NCI-H2081 (cell line): Measurements from ENCODE around the gene LRIG1.

Source experiments
- DNase-seq, 2 experiments: peaks; one replicate each; lab custom pipeline; 2025; lab: John Stamatoyannopoulos, UW

Gene LRIG1

DNA sequence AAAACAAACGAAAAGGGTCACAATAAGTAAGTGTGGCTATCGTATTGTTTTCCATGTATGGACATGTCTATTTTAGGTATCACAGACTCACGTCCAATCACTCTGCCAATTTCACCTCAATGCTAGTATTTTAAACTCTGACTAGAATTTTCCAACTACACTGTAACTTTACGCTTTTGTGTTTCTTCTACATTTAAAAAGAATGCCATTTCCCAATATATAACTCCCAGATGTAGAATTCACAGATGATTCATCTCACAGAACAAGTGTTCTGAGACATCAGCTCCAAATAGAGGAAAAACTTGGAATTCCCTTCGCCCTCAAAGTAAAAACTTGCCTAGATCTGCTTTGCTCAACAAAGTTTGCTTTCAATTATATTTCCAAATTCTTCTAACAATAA lies 14.2 kb downstream of the LRIG1 start:
- DNase-seq = no peak

GRCh38 chr3:66486202-66486601 lies 14.6 kb downstream of the LRIG1 start:
- DNase-seq = no peak

DNA sequence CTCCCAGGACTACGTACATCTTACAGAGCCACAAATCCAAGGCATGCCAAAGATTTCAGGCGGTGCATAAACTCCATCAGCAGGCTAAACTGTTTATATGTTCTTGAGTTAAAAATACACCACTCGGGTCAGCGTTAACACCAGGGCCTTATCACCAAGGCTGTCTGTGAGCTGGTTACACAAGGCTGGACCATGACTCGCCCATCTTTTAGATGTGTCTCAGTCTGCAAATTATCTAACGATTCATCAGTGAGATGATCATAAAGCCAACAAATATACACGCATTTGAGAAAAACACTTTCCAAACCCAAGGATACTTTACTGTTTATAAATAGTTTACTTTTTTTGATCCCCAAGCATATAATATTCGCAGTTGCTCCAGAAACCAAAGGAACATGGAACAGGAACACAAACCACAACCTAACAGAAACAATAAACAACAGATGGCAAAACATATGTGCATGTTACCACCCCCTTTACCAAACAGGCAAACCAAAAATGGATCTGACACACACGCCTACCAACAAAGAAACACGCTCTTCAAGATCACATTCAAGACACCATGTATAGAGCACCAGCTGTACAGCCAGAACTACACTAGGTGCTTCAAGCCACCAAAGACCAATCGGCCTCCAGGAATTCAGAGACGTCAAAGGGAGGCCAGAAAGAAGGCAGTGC lies 15.4 kb downstream of the LRIG1 start:
- DNase-seq = no peak

DNA sequence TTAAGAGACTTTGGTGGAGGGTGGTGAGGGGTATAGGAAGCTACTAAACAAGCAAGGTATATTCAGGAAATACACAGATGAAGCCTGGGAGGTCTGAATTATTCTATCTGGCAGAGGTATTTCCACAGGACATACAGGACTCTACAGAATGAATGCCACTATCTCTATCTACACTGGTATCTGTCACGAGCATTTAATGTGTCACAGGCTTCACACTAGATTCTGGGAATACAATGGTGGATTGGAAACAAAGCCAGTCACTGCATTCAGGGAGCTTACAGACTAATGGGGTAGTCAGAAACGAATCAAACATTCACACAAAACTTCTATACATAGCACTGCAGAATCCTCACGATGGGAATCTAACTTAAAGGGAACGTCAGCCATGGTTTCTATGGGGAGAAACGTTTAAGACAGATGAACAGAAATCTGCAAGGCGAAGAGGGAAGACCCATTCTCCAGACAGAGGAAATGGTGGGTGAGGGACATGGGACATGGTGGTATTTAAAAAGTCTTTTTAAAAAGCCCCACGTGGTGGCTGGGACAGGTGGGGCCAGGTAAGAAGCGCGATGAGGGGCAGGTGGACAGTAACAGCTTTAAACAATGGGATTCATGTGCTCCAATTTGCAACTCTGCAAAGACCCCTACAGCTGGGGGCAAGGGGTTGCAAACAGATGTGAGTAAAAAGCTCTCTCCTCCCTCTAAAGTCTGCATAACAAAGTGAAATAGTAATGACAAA lies 16.5 kb downstream of the LRIG1 start:
- no peak for DNase-seq

GRCh38 chr3:66483409-66483906 lies 17.4 kb downstream of the LRIG1 start:
- no peak for DNase-seq

DNA sequence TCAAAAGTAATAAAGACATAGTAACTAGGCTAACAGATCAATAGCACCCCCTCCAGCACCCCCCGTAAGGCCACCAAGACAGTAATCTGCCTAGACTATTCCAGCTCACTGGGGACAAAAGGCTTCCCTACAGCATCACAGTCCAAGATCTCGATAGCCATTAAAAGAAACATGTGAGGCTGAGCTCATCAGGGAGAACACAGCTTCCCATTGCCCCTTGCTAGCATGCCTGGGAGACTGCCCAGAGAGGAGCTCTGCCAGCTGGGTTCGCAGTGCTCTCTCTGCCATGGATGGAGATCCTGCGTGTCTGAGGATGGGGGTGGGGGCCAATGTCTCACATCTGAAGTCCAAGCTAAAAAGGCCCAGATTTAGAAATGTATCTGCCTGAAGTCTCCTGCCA lies 17.8 kb downstream of the LRIG1 start:
- DNase-seq = no peak

- DNase-seq = no peak
Measured at GRCh38 chr3:66482018-66482404, 18.8 kb downstream of the LRIG1 start.

GRCh38 chr3:66481071-66482017 lies 19.5 kb downstream of the LRIG1 start:
- no peak for DNase-seq

DNA sequence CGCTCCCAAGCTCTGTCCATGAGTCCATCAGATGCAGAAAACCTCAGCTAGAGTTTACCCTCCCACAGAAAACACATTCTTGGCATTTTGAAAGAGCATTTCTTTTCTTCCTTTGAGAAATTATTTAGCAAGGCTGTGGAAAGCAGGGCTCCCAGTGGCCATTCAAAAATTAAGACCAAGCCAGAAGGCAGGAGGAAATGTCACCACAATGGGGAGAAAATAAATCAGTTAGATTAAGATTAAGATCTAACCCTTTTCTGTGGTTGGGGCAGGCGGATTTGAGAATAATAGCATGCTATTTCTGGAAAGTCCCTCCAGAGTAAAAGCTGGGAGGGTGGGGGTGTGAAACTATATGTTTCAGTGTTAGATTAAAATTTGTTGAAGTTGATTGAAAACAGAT lies 20.2 kb downstream of the LRIG1 start:
- no peak for DNase-seq

DNA sequence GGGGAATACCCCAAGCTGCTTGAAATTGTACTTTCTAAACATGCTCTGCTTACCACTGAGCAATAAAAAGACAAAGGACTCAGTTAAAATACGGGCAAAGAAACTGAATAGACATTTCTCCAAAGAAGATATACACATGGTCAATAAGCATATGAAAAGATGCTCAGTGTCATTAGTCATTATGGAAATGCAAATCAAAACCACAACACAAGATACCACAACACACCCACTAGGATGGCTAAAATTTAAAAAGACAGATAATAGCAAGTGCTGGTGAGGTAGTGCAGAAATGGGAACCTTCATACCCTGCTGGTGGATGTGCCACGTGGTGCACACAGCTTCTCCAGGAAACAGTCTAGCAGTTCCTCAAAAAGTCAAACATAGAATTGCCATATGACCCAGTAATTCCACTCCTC lies 21.3 kb downstream of the LRIG1 start:
- DNase-seq = no peak

- DNase-seq = peak in 1 of 2 experiments; percentile 10
Measured at GRCh38 chr3:66478960-66479359, 21.9 kb downstream of the LRIG1 start.

DNA sequence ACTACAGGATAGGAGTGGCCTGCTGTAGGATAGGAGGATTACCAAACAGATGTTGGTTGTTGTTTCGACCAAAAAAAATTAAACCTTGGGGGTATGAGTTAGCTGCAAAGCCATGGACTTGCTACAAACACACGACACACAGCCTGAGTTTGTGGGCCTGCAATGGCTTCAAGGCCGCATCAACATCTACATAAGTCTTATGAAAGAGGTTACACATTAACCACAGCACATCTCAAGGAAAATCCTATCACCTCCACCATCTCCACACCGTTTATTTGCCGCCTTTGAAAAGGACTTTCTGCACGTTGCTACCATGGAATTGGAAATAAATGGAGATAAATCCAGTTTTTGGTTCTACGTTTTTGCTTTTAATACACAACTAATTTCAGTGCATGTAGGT lies 23.0 kb downstream of the LRIG1 start:
- DNase-seq = no peak

DNA sequence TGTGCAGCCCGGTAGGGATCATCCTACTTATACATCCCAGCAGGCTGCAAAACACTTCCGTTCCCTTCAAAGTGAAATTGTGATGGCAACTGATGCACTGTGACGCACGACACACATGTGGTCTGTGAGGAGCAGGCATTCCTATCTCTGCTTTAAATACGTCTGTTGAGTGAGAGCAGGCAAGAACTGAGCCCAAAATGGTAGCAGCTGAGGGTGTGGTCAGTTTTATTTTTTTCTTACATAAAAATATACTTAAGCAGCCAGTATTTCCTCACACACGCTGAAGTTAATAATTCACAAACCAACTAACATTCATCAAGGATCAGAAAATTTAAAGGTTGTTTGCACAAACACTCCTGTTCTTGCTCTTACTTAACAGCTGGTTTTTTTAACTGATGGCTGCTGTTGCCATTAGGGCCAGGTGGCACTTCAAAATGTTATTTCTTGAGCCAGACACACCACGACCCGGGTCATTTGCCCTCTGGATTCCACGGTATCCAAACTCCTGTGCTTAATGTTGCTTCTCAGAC lies 23.9 kb downstream of the LRIG1 start:
- DNase-seq = no peak

GRCh38 chr3:66475386-66476020 lies 25.3 kb downstream of the LRIG1 start:
- peak; percentile 49 to 84 for DNase-seq

GRCh38 chr3:66473692-66474091 lies 27.1 kb downstream of the LRIG1 start:
- no peak for DNase-seq

DNA sequence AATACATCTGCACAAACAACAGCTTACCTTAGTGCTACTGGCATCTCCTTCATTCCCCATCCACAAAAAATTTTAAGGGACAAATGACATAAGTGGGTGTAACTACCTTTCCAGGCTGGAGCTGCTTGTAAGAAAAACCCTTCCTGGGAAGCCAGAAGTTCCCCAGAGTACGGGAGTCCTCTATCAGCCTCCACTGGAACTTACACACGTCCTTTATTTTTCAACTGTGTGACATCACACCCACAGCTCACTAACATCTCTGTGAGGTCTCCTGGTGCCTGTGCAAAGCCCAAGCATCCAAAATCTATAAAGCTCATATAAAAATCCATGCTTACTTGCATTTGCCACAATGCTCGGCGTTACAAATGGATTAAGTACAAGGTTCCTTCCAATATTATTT lies 27.6 kb downstream of the LRIG1 start:
- DNase-seq = no peak

DNA sequence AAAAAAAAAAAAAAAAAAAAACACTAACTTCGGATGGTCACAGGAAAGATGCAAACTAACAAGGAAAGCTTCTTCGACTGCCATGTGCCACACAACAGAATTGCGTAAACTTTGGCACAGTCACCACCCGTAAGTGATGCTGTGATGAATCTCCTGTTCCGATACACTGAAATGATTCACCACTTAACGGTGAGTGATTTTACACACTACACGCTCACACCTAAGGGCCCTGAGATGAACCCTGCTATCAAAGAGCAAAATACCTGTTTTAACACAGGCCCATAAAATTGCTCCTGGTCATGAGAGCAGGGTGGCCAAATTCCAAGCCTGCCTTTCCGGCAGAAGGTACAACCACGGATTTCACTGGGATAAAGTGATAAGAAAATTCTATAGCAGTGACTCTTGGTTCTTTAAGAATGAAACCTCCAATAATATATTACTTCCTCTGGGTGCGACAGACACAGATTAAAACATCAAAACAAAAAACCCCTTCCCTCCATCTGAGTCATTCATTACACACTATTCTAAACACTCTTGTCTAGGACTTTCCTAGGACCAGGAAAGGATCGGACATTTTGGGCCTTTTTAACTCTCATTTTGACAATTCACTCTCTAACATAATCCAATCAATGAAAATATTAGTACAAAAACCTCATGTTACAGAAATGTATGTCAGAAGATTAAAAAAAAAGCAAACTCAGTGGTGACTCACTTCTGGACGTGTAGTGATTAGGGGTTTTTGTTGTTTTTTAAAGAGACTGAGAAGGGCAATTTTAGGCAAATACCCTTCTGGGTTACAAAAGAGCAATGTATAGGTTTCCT lies 28.3 kb downstream of the LRIG1 start:
- no peak for DNase-seq

DNA sequence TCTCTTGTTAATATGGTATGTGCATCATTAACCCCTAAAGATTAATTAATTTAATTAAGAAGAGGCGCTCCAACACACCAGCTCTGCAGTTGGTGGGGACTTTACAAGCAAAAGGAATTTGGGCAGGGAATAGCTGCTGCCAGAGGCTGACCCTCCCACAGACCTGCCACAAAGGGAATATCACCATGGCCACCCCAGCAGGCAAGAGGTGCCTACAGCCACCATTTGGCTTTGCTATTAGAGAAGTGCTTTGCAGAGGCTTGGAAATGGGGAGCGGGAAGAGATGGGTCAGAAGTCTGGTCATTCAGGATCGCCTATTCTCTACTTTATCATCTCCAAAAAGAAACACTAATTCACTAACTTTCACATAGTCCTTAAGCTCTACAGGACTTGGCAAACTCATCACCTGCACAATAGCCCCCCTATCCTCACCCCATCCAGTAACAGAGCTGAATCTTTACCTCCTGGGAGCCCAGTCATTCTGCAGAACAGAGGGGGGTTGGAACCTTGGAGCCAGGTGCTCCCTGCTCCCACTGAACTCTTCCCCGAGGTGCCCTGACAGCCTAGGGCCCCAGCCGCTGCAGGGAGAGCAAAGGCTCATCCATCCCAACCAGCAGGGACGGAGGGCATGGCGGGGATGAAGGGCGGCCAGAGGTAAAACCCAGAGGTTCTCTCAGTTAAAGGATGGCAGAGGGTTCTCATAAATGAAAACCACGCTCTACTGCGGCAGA lies 29.7 kb downstream of the LRIG1 start:
- DNase-seq = no peak

DNA sequence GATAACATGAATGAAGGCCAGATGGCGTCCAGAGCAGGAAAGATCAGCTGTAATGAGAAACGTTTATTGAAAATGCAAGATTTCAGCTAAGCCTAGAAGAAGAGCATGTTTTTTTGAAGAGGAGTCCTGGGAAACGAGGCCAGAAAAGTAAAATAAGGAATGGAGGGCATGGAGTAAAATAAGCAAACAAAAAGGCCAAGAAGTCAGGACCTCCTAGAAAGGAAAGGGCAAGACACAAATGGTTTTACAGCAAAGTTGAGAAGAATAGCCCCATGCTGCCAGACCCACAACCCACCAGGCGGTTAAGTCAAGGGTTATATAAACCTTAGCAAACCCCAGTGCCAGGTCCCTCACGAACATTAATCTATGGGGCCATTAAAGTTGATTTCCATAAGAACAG lies 30.5 kb downstream of the LRIG1 start:
- no peak for DNase-seq

DNA sequence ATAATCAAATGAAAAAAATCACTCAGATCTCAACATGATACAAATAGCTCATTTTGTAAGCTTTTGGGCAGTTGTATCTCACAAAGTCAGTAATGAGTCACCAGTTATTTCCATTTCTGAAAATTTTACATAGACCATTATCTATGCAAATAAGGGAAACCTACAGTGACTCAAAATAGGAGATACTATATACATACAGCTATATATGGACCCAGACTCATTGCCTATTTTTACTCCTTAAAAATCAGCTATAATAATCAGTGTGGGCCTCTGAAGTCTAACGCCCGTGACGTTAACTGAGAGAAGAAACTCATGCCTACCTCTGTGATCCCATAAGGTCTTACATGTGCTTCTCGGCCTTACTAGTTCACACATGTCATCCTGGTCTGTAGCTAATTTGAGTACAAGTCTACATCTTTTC lies 31.6 kb downstream of the LRIG1 start:
- no peak for DNase-seq
